IMR-90 (cell line): ENCODE results near the gene PALLD. TPM values are rescaled to one million over a fixed set of nuclear protein-coding genes. Genes with fewer than 3 reads are reported as not detected.
A peak's percentile ranks its signal among the peaks of the same experiment; 100 is the strongest.

Experiments used
- ATAC-seq: fragments of 200-7000 bp; cut with Tn5 transposase; 2 replicates; pipeline ENCODE4 v1.9.1; 2020; ENCODE audit warnings: low read depth, mild to moderate bottlenecking, moderate library complexity
- BruUV-seq: library from RNA; stranded (reverse); fragments of 400-500 nt; replicated peaks from 2 replicates; lab custom pipeline; 2021; lab: Mats Ljungman, UMichigan
- CTCF ChIA-PET: fragments of 300-600 bp; formaldehyde crosslinking; extraction: SDS; loops from one replicate; lab custom pipeline; 2021; ENCODE audit warnings: antibody characterized with exemption; lab: Yijun Ruan, JAX
- POLR2A ChIA-PET: fragments of 300-600 bp; sonication (Branson Sonifier 250); formaldehyde crosslinking; loops from one replicate; lab custom pipeline; 2022; ENCODE audit warnings: antibody characterized with exemption; ENCODE audit not compliant: unreplicated experiment; lab: Charles Lee
- DNase-seq: peaks from one replicate; pipeline ENCODE4 v3.0.0; 2013
- H2AFZ ChIP-seq: replicated peaks from 2 replicates; pipeline ENCODE3; 2013; ENCODE audit warnings: low read length, mild to moderate bottlenecking; ENCODE audit not compliant: poor library complexity
- H2AK5ac ChIP-seq: 2 replicates; pipeline ENCODE4 v1.6.1; 2013; ENCODE audit warnings: low read depth, low read length, inconsistent platforms
- H2AK9ac ChIP-seq: replicated peaks from 2 replicates; pipeline ENCODE3; 2013; ENCODE audit warnings: mild to moderate bottlenecking, low read depth, low read length, moderate library complexity; ENCODE audit not compliant: poor library complexity
- H2BK120ac ChIP-seq: 2 replicates; pipeline ENCODE4 v1.6.1; 2013; ENCODE audit warnings: low read depth, low read length, inconsistent platforms
- H2BK15ac ChIP-seq: 3 replicates; pipeline ENCODE4 v1.6.1; 2013; ENCODE audit warnings: low read depth, low read length, inconsistent platforms
- H2BK20ac ChIP-seq: 2 replicates; pipeline ENCODE4 v1.6.1; 2013; ENCODE audit warnings: low read depth, mild to moderate bottlenecking, inconsistent platforms, low read length, moderate library complexity
- H2BK5ac ChIP-seq: 2 replicates; pipeline ENCODE4 v1.6.1; 2013; ENCODE audit warnings: mild to moderate bottlenecking, low read depth, low read length, inconsistent platforms; ENCODE audit not compliant: poor library complexity, severe bottlenecking
- H3K14ac ChIP-seq: replicated peaks from 2 replicates; pipeline ENCODE4 v1.6.1; 2013; ENCODE audit warnings: low read depth, low read length, inconsistent platforms
- H3K18ac ChIP-seq: 2 replicates; pipeline ENCODE4 v1.6.1; 2013; ENCODE audit warnings: low read depth, low read length, control low read depth
- H3K23ac ChIP-seq: 2 replicates; pipeline ENCODE4 v1.6.1; 2013; ENCODE audit warnings: low read depth, low read length, inconsistent platforms
- H3K27ac ChIP-seq: 2 replicates; pipeline ENCODE4 v1.5.1; 2013; ENCODE audit warnings: mild to moderate bottlenecking, control low read depth, low read length; ENCODE audit not compliant: insufficient read depth
- H3K27me3 ChIP-seq: 2 replicates; pipeline ENCODE4 v1.6.1; 2013; ENCODE audit warnings: low read length; ENCODE audit not compliant: control insufficient read depth, insufficient read depth
- H3K36me3 ChIP-seq: 2 replicates; pipeline ENCODE4 v1.6.1; 2013; ENCODE audit warnings: low read length, mixed read lengths; ENCODE audit not compliant: control insufficient read depth, insufficient read depth
- H3K4ac ChIP-seq: 2 replicates; pipeline ENCODE4 v1.6.1; 2013; ENCODE audit warnings: low read depth, low read length, inconsistent platforms
- H3K4me1 ChIP-seq: 2 replicates; pipeline ENCODE4 v1.6.1; 2013; ENCODE audit warnings: low read length, mixed read lengths; ENCODE audit not compliant: control insufficient read depth, insufficient read depth
- H3K4me2 ChIP-seq: 2 replicates; pipeline ENCODE4 v1.6.1; 2013; ENCODE audit warnings: low read depth, mild to moderate bottlenecking, control low read depth, low read length, moderate library complexity
- H3K4me3 ChIP-seq: 2 replicates; pipeline ENCODE4 v1.5.1; 2013; ENCODE audit warnings: low read depth, mild to moderate bottlenecking, control low read depth, low read length, moderate library complexity; ENCODE audit not compliant: insufficient read depth
- H3K56ac ChIP-seq: 2 replicates; pipeline ENCODE4 v1.6.1; 2013; ENCODE audit warnings: low read length, inconsistent platforms; ENCODE audit not compliant: insufficient read depth; ENCODE audit errors: extremely low read depth
- H3K79me1 ChIP-seq, 2 experiments: 2 replicates each; pipeline ENCODE4 v1.6.1; 2013; ENCODE audit warnings: low read length in 2 of 2, inconsistent platforms in 1 of 2, low read depth in 1 of 2
- H3K9ac ChIP-seq: 2 replicates; pipeline ENCODE4 v1.6.1; 2013; ENCODE audit warnings: low read depth, low read length, control low read depth
- H3K9me1 ChIP-seq: 2 replicates; pipeline ENCODE4 v1.6.1; 2013; ENCODE audit warnings: low read length, inconsistent platforms; ENCODE audit not compliant: insufficient read depth
- H3K9me3 ChIP-seq: 2 replicates; pipeline ENCODE4 v1.6.1; 2013; ENCODE audit warnings: low read length; ENCODE audit not compliant: control insufficient read depth, insufficient read depth
- H4K20me1 ChIP-seq: 2 replicates; pipeline ENCODE4 v1.6.1; 2013; ENCODE audit warnings: low read length, inconsistent platforms; ENCODE audit not compliant: insufficient read depth
- H4K5ac ChIP-seq: 2 replicates; pipeline ENCODE4 v1.6.1; 2013; ENCODE audit warnings: mild to moderate bottlenecking, low read depth, low read length, control low read depth
- H4K8ac ChIP-seq, 2 experiments: 2 replicates each; pipeline ENCODE4 v1.6.1; 2013; ENCODE audit warnings: low read depth in 2 of 2, low read length in 2 of 2, control low read depth in 1 of 2, inconsistent platforms in 1 of 2
- H4K91ac ChIP-seq: 2 replicates; pipeline ENCODE4 v1.6.1; 2013; ENCODE audit warnings: low read depth, low read length, inconsistent platforms; ENCODE audit not compliant: insufficient read depth
- BHLHE40 ChIP-seq: fragments of 150-350 bp; IDR thresholded peaks from 2 replicates; pipeline ENCODE4 v1.6.1; 2016; ENCODE audit warnings: mild to moderate bottlenecking, low read depth, low read length
- CEBPB ChIP-seq: IDR thresholded peaks from 2 replicates; pipeline ENCODE4 v1.6.1; 2012; ENCODE audit warnings: low read depth, low read length, improper control_type of control experiment
- CHD1 ChIP-seq: IDR thresholded peaks from 2 replicates; pipeline ENCODE4 v1.6.1; 2012; ENCODE audit warnings: low read depth, low read length, improper control_type of control experiment
- CTCF ChIP-seq: conservative IDR thresholded peaks from 2 replicates; pipeline ENCODE4 v1.5.1; 2012; ENCODE audit warnings: mild to moderate bottlenecking, low read depth, low read length, improper control_type of control experiment
- ELK1 ChIP-seq: fragments of 150-350 bp; IDR thresholded peaks from 2 replicates; pipeline ENCODE4 v1.6.1; 2016; ENCODE audit warnings: low read depth, mild to moderate bottlenecking, low read length, moderate library complexity, borderline replicate concordance
- FOS ChIP-seq: fragments of 150-350 bp; IDR thresholded peaks from 2 replicates; pipeline ENCODE4 v1.6.1; 2016; ENCODE audit warnings: low read depth, low read length
- MAFK ChIP-seq: IDR thresholded peaks from 2 replicates; pipeline ENCODE4 v1.6.1; 2012; ENCODE audit warnings: low read depth, low read length, improper control_type of control experiment
- MAZ ChIP-seq: IDR thresholded peaks from 2 replicates; pipeline ENCODE4 v1.6.1; 2012; ENCODE audit warnings: low read depth, mild to moderate bottlenecking, low read length, improper control_type of control experiment, moderate library complexity, borderline replicate concordance
- MXI1 ChIP-seq: IDR thresholded peaks from 2 replicates; pipeline ENCODE4 v1.6.1; 2012; ENCODE audit warnings: low read depth, mild to moderate bottlenecking, low read length, moderate library complexity, borderline replicate concordance
- NFE2L2 ChIP-seq: fragments of 150-350 bp; IDR thresholded peaks from 2 replicates; pipeline ENCODE4 v1.6.1; 2016; ENCODE audit warnings: low read depth, mild to moderate bottlenecking, low read length
- POLR2A ChIP-seq: IDR thresholded peaks from 2 replicates; pipeline ENCODE4 v1.6.1; 2012; ENCODE audit warnings: mild to moderate bottlenecking, low read depth, low read length
- RAD21 ChIP-seq: IDR thresholded peaks from 2 replicates; pipeline ENCODE4 v1.6.1; 2012; ENCODE audit warnings: low read length, improper control_type of control experiment
- RCOR1 ChIP-seq: IDR thresholded peaks from 2 replicates; pipeline ENCODE4 v1.6.1; 2012; ENCODE audit warnings: mild to moderate bottlenecking, low read length, improper control_type of control experiment; ENCODE audit not compliant: insufficient replicate concordance
- RFX5 ChIP-seq: IDR thresholded peaks from 2 replicates; pipeline ENCODE4 v1.8.0; 2012; ENCODE audit warnings: low read depth, mild to moderate bottlenecking, low read length, moderate library complexity
- SMC3 ChIP-seq: fragments of 150-350 bp; IDR thresholded peaks from 2 replicates; pipeline ENCODE4 v1.6.1; 2016; ENCODE audit warnings: low read depth, mild to moderate bottlenecking, antibody characterized with exemption, low read length, moderate library complexity
- WGBS, 2 experiments: methylation state at CpG; one replicate each; pipeline versions ENCODE4 v1.1.5 to v1.1.7; 2013; ENCODE audit warnings: missing lambda C conversion rate in 2 of 2; ENCODE audit not compliant: insufficient read length in 1 of 2; ENCODE audit errors: extremely low coverage in 2 of 2; 5-methylcytosine and 5-hydroxymethylcytosine counted together
- dilution Hi-C: fragments of 300-500 bp; cut with HindIII; formaldehyde crosslinking; loops from one replicate; pipeline ENCODE4 v1.14.3; 2018; ENCODE audit warnings: low sequenced_read_pairs; ENCODE audit not compliant: unreplicated experiment
- in situ Hi-C: fragments of 300-500 bp; cut with MboI; formaldehyde crosslinking; loops from 3 replicates; pipeline ENCODE4 v1.14.3; 2019; ENCODE audit warnings: low sequenced_read_pairs, inconsistent platforms, mixed read lengths
- intact Hi-C: fragments of 100-400 bp; cut with micrococcal nuclease; formaldehyde crosslinking; loops from 2 replicates; pipeline ENCODE4 v1.10.0; 2022
- polyA plus RNA-seq, 3 experiments: library from polyadenylated mRNA; depleted of rRNA; stranded (reverse); fragments of >200 nt; gene quantifications; 2 replicates each; pipeline ENCODE4 v1.2.3, GENCODE V29; 2012; ENCODE audit warnings: low replicate concordance in 1 of 3
- total RNA-seq: library from RNA; depleted of rRNA; stranded (reverse); fragments of >200 nt; gene quantifications from 2 replicates; pipeline ENCODE4 v1.2.3, GENCODE V29; 2012

PALLD gene
- total and polyA plus RNA-seq, 2 of the 4 experiments (the other 2 are of a cell fraction): 91.0 to 91.9 TPM

GRCh38 chr4:168830777-168831512 is 334.1 kb downstream of the PALLD start:
- H3K9me3 ChIP-seq: no peaks in the 10 kb centered on the region
- H3K9me1 ChIP-seq: peaks cover 7% of the 10 kb centered on the region
- peak overlapping the region; percentile 85 for H3K4me2 ChIP-seq
- peak overlapping the region; percentile 74 for H2BK5ac ChIP-seq
- H3K23ac ChIP-seq: peak overlapping the region; percentile 55
- ChIA-PET POLR2A (interaction anchor here (1.0 to 3.0 kb wide), 5 partner anchors 8 to 332 kb away, joined by 3 to 40 read pairs (median 10); partner anchors contain the start of gene CBR4), CTCF (interaction anchor here (0.6 to 1.3 kb wide), 7 partner anchors 8 to 245 kb away, joined by 3 to 5 read pairs (median 3); no protein-coding TSS in a partner anchor)
- peak overlapping the region; percentile 74; the same call in 1 of the 2 replicates for H4K5ac ChIP-seq
- WGBS, 2 experiments: no CpG with 5 or more reads among the region's 6 CpGs
- ATAC-seq (peak; percentile 14; the same call in 1 of the 2 replicates), DNase-seq (no peak)
- no TSS peak for BruUV-seq
- H3K79me1 ChIP-seq: peaks cover 0 to 25% of the 10 kb centered on the region in 2 experiments; a peak in 2 of 4 replicates
- peak overlapping the region; percentile 64 for H3K9ac ChIP-seq
- H3K36me3 ChIP-seq: no peaks in the 10 kb centered on the region; the same call in 1 of the 2 replicates
- H3K4ac ChIP-seq: peak overlapping the region; percentile 87
- H4K8ac ChIP-seq: peak overlapping the region; percentile 63 to 88; a peak in 3 of 4 replicates
- peak overlapping the region; percentile 92 for H2BK120ac ChIP-seq
- H4K20me1 ChIP-seq: peaks cover 30% of the 10 kb centered on the region
- intact Hi-C loops: loop anchor here (1.0 to 10.0 kb wide), 4 partner anchors 76 to 646 kb away; partner anchors contain the start of gene DDX60L
- H4K91ac ChIP-seq: 0 out of 2 replicates have a peak overlapping the region, but pooled peaks have one; percentile 33
- peak overlapping the region; percentile 89 for H3K56ac ChIP-seq
- peak overlapping the region; percentile 62 for H3K18ac ChIP-seq
- H2BK20ac ChIP-seq: peak overlapping the region; percentile 93; the same call in 1 of the 2 replicates
- H3K4me3 ChIP-seq: no peak overlapping the region
- H3K14ac ChIP-seq: peak overlapping the region; percentile 54; the same call in 1 of the 2 replicates
- dilution Hi-C loops: no loop called here
- in situ Hi-C loops: no loop called here
- H3K27me3 ChIP-seq: no peaks in the 10 kb centered on the region
- H2AK9ac ChIP-seq: no peak overlapping the region
- H3K27ac ChIP-seq: peak overlapping the region; percentile 70
- H3K4me1 ChIP-seq: peaks cover 3% of the 10 kb centered on the region; the same call in 1 of the 2 replicates
- peak overlapping the region; percentile 36 for H2AFZ ChIP-seq
- peak overlapping the region; percentile 74 for H2AK5ac ChIP-seq
- H2BK15ac ChIP-seq: peak overlapping the region; percentile 93; the same call in 2 of the 3 replicates
- TF ChIP-seq MAZ (no peak), MXI1 (no peak), POLR2A (no peak), NFE2L2 (no peak), BHLHE40 (no peak), RFX5 (no peak), RCOR1 (no peak), FOS (no peak), RAD21 (no peak), CEBPB (no peak), SMC3 (no peak), ELK1 (no peak), MAFK (no peak), CTCF (no peak), CHD1 (no peak)
